Activated CD4-positive, alpha-beta memory T cell treated with anti-CD3 and anti-CD28 coated beads for 36 hours (primary cell): ENCODE measurements around the gene ISOC2. TPM values are rescaled to one million over a fixed set of nuclear protein-coding genes. Genes with fewer than 3 reads are reported as not detected.
A peak's percentile ranks its signal among the peaks of the same experiment; 100 is the strongest.

Source experiments
- CTCF ChIA-PET: fragments of 350-600 bp; sonication (Branson Sonifier 250); formaldehyde crosslinking; loops from one replicate; lab custom pipeline; 2021; ENCODE audit warnings: antibody characterized with exemption, inconsistent platforms; lab: Charles Lee
- POLR2A ChIA-PET: fragments of 350-600 bp; sonication (Branson Sonifier 250); formaldehyde crosslinking; loops from one replicate; lab custom pipeline; 2021; ENCODE audit warnings: antibody characterized with exemption; lab: Charles Lee
- DNase-seq: peaks from one replicate; pipeline ENCODE4 v3.0.0-alpha.2; 2020
- H3K27ac Mint-ChIP-seq: one replicate; pipeline ENCODE4 v1.8.0; 2021; ENCODE audit warnings: mixed read lengths
- H3K27me3 Mint-ChIP-seq: one replicate; pipeline ENCODE4 v1.8.0; 2021; ENCODE audit warnings: mixed read lengths
- H3K36me3 Mint-ChIP-seq: one replicate; pipeline ENCODE4 v1.8.0; 2021; ENCODE audit warnings: mixed read lengths
- H3K4me1 Mint-ChIP-seq: one replicate; pipeline ENCODE4 v1.8.0; 2021; ENCODE audit warnings: low read depth, mixed read lengths
- H3K4me3 Mint-ChIP-seq: one replicate; pipeline ENCODE4 v1.8.0; 2021; ENCODE audit warnings: mild to moderate bottlenecking, mixed read lengths
- H3K9me3 Mint-ChIP-seq: one replicate; pipeline ENCODE4 v1.8.0; 2021; ENCODE audit warnings: mixed read lengths
- intact Hi-C: fragments of 100-400 bp; cut with micrococcal nuclease; formaldehyde crosslinking; loops from one replicate; pipeline ENCODE4 v1.15.1; 2023
- total RNA-seq, 2 experiments: library from RNA; stranded (reverse); gene quantifications; one replicate each; pipeline ENCODE4 v1.2.3, GENCODE V29; 2021

Gene ISOC2
- total RNA-seq, 2 experiments from 2014 or later, result 24.6 to 24.7 TPM

DNA sequence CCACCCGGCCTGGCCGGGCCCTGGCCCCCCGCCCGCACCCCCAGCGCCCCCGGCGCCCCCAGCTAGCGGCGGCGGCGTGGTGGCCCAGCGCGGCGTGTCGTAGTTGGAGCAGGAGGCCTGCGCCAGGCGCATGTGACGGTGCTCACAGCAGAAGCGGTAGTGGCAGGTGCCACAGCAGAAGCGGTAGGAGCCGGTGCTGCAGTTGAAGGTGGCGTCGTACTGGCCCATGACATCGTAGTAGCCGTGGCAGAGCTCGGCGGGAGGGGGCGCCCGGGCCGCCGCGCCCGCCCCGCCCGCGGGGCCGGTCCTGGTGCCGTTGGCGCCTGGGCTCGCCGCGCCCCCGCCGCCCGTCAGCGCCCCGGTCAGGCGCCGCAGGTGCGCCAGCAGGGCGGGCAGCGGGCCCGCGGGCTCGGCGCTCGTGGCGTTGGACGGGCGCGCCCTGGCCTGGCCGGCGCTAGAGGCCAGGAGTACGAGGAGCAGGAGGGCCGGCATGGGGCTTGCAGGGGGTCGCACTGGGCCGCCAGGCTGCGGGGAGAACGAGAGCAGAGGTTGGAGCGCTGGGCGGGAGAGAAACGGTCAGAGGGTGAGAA lies 19.0 kb downstream of the ISOC2 start:
- CTCF ChIA-PET, result no interaction called here
- peaks cover 67% of the 10 kb centered on the region for H3K27me3 Mint-ChIP-seq
- H3K4me1 Mint-ChIP-seq, result peaks cover 14% of the 10 kb centered on the region
- no peak overlapping the region for H3K27ac Mint-ChIP-seq
- POLR2A ChIA-PET, result no interaction called here
- DNase-seq, result no peak
- intact Hi-C loops, result no loop called here
- H3K4me3 Mint-ChIP-seq, result no peak overlapping the region
- H3K9me3 Mint-ChIP-seq, result no peaks in the 10 kb centered on the region
- no peaks in the 10 kb centered on the region for H3K36me3 Mint-ChIP-seq

DNA sequence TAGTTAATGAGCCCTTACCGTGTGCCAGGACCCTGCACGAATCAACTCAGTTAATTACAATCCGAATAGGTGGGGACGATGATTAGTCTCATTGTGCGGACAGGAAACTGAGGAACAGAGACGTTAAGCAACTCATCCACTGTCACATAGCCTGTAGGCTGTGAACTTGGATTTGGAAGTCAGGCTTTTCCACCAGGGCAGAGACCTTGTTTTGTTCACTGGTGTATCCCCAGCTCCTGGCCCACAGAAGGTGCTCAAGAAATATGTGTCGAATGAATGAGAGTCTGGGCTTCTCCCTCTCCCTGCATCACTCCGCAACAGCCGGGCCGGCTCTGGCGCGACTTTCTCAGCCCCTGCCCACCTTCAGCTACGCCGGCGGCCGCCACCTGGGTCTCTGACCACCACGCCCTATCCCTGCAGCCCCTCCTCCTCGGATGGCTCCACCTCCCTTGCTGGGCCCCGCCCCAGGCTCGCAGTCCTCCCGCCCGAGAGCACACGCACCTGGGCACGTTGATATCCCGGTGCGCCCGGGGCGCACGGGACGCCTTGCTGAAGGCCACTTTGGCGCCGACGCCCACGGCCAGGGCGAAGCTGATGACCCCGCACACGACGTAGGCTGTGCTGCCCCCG lies 19.6 kb downstream of the ISOC2 start:
- Mint-ChIP-seq H3K36me3 (no peaks in the 10 kb centered on the region), H3K4me3 (no peak overlapping the region), H3K27ac (no peak overlapping the region), H3K4me1 (peaks cover 14% of the 10 kb centered on the region), H3K27me3 (peaks cover 74% of the 10 kb centered on the region), H3K9me3 (no peaks in the 10 kb centered on the region)
- ChIA-PET POLR2A (no interaction called here), CTCF (no interaction called here)
- DNase-seq, result no peak
- intact Hi-C loops, result no loop called here

DNA sequence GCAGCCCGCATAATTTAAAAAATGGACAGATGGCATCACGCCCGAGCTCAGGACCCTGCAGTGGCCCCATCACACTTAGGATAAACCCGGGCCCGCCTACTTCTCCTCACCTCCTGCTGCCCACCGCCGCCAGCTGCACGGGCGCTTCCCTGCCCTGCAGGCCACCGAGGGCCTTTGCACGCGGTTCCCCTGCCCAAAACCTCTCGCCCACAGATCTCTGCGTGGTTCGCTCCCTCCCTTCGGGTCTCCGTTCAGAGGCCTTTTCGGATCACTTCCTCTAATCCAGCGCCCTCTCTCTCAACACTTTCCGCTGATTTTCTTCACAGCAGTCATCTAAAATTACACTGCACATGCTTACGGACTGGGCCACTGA lies 20.1 kb downstream of the ISOC2 start:
- Mint-ChIP-seq H3K36me3 (no peaks in the 10 kb centered on the region), H3K27ac (no peak overlapping the region), H3K27me3 (peaks cover 77% of the 10 kb centered on the region), H3K9me3 (no peaks in the 10 kb centered on the region), H3K4me3 (no peak overlapping the region), H3K4me1 (peaks cover 14% of the 10 kb centered on the region)
- no peak for DNase-seq
- intact Hi-C loops, result no loop called here
- ChIA-PET POLR2A (no interaction called here), CTCF (no interaction called here)

DNA sequence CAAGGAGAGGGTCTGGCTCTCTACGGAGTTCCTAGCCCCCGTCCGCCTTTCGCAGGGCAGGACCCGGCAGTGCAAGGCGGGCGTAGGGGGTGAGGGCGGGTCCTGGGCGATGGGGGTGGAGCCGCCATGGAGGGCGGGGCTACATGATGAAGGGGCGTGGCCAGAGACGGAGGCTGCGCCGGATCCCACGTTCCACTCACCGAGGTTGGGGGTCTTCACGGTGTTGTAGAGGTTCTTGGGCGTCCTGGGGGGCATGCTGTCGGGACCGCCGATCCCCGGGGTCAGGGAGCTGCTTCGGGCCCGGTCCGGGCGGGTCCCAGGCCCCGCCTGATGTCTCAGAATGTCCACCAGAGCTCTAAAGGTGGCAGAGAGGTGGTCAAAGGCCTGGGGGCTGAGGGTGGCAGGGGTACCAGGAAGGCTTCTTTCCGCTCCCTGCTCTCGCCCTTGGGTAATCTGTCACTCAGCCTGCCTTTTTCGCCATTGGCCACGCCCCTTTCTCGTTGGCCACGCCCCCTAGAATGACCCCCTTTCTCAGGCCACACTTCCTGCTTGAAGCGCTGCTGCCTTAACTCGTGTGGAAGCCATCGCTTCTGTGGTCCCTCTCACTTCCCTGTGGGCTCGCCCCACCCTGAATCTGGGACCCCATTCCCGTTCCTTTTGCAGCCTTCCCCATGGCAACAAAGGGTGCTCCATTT lies 20.9 kb downstream of the ISOC2 start:
- ChIA-PET CTCF (no interaction called here), POLR2A (no interaction called here)
- peak; percentile 31 for DNase-seq
- Mint-ChIP-seq H3K27ac (no peak overlapping the region), H3K9me3 (no peaks in the 10 kb centered on the region), H3K4me3 (no peak overlapping the region), H3K36me3 (no peaks in the 10 kb centered on the region), H3K27me3 (peaks cover 73% of the 10 kb centered on the region), H3K4me1 (peaks cover 14% of the 10 kb centered on the region)
- intact Hi-C loops, result no loop called here

DNA sequence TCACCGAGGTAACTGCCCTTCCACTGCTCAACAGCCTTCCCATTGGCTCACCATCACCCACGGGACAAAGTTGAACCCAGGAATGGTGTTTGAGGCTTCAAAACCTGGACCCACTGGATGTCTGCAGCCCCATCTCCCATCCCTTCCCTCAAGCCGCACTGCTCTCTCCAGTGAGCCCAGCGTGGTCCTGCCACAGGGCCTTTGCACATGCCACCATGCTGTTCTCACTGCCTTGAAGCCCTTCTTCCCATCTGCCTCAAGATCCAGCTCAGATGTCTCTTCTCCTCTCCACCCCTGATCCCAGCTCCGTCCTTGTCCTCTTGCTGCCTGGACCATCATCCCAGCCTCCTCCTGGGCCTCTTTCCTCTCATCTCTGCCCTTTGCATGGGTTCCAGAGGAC lies 22.4 kb downstream of the ISOC2 start:
- intact Hi-C loops, result no loop called here
- no peak for DNase-seq
- Mint-ChIP-seq H3K4me3 (no peak overlapping the region), H3K27me3 (peaks cover 60% of the 10 kb centered on the region), H3K36me3 (no peaks in the 10 kb centered on the region), H3K4me1 (peaks cover 14% of the 10 kb centered on the region), H3K27ac (no peak overlapping the region), H3K9me3 (no peaks in the 10 kb centered on the region)
- ChIA-PET CTCF (interaction anchor here (1.1 kb wide), 1 partner anchor 15 kb away, joined by 3 read pairs; no protein-coding TSS in a partner anchor), POLR2A (no interaction called here)

DNA sequence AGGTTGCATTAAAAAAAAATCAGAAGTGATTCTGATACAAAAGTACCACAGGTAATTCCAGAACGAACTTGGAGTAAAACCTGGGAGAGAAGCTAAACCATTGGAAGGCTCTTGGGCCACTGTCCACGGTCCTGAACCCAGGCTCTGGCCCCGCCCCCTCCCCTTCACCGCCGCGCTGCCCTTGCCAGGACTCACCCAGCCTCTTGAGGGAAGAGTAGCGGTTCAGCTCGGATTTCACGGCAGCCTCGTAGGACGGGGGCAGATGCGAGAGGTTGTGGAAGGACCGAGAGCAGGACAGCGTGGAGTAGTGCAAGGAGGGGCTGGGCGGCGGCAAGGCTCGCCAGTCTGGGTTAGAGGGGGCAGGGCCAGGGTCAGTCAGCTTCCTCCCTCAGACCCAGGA lies 24.0 kb downstream of the ISOC2 start:
- no peak overlapping the region for H3K4me3 Mint-ChIP-seq
- H3K27ac Mint-ChIP-seq, result no peak overlapping the region
- H3K27me3 Mint-ChIP-seq, result peaks cover 52% of the 10 kb centered on the region
- CTCF ChIA-PET, result interaction anchor here (0.6 kb wide), 1 partner anchor 101 kb away, joined by 3 read pairs; no protein-coding TSS in a partner anchor
- no peaks in the 10 kb centered on the region for H3K9me3 Mint-ChIP-seq
- H3K4me1 Mint-ChIP-seq, result peaks cover 13% of the 10 kb centered on the region
- peak; percentile 49 for DNase-seq
- intact Hi-C loops, result no loop called here
- H3K36me3 Mint-ChIP-seq, result no peaks in the 10 kb centered on the region
- POLR2A ChIA-PET, result no interaction called here

DNA sequence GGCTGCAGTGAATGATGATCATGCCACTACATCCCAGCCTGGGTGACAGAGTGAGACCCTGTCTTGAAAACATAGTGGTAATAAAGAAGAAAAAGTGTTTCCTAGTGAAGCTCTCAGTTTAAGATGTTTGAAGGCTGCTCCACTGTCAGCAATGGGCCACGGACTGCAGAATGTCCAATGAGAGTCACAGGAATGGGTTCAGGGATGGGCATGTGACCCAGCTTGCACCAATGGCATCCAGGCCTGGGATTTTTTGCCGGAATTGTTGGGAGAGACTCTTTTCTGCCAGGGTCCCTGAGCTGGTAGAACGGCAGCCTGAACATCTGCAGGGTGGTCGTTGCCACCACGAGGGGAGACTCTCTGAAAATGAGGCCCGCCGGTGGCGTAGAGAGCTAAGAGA lies 24.6 kb downstream of the ISOC2 start:
- intact Hi-C loops, result no loop called here
- Mint-ChIP-seq H3K9me3 (no peaks in the 10 kb centered on the region), H3K36me3 (no peaks in the 10 kb centered on the region), H3K27ac (no peak overlapping the region), H3K27me3 (peaks cover 53% of the 10 kb centered on the region), H3K4me1 (peaks cover 12% of the 10 kb centered on the region), H3K4me3 (no peak overlapping the region)
- CTCF ChIA-PET, result interaction anchor here (0.6 to 0.7 kb wide), 3 partner anchors 18 to 100 kb away, joined by 3 to 5 read pairs (median 3); no protein-coding TSS in a partner anchor
- POLR2A ChIA-PET, result no interaction called here
- DNase-seq, result no peak

DNA sequence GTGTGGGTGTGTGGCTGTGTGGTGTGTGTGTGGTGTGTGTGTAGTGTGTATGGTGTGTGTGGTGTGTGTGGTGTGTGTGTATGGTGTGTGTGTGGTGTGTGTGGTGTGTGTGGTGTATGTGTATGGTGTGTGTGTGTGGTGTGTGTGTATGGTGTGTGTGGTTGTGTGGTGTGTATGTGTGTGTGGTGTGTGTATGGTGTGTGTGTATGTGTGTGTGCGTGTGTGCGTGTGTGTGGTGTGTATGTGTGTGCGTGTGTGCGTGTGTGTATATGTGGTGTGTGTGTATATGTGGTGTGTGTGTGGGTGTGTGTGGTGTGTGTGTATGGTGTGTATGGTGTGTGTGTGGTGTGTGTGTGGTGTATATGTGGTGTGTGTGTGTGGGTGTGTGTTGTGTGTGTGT lies 26.4 kb downstream of the ISOC2 start:
- H3K4me3 Mint-ChIP-seq, result no peak overlapping the region
- DNase-seq, result no peak
- no peaks in the 10 kb centered on the region for H3K9me3 Mint-ChIP-seq
- CTCF ChIA-PET, result no interaction called here
- peaks cover 51% of the 10 kb centered on the region for H3K27me3 Mint-ChIP-seq
- intact Hi-C loops, result no loop called here
- H3K4me1 Mint-ChIP-seq, result no peaks in the 10 kb centered on the region
- H3K27ac Mint-ChIP-seq, result no peak overlapping the region
- POLR2A ChIA-PET, result no interaction called here
- H3K36me3 Mint-ChIP-seq, result no peaks in the 10 kb centered on the region

DNA sequence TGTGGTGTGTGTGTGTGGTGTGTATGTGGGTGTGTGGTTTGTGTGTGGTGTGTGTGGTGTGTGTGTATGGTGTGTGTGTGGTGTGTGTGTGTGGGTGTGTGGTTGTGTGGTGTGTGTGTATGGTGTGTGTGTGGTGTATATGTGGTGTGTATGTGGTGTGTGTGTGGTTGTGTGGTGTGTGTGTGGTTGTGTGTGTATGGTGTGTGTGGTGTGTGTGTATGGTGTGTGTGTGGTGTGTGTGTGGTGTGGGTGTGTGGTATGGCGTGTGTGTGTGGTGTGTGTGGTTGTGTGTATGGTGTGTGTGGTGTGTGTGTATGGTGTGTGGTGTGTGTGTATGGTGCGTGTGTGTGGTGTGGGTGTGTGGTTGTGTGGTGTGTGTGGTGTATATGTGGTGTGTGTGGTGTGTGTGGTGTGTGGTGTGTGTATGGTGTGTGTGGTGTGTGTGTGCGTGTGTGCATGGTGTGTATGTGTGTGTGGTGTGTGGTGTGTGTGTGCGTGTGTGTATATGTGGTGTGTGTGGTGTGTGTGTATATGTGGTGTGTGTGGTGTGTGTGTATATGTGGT lies 27.0 kb downstream of the ISOC2 start:
- no peak for DNase-seq
- peaks cover 48% of the 10 kb centered on the region for H3K27me3 Mint-ChIP-seq
- H3K9me3 Mint-ChIP-seq, result no peaks in the 10 kb centered on the region
- ChIA-PET POLR2A (no interaction called here), CTCF (no interaction called here)
- H3K4me3 Mint-ChIP-seq, result no peak overlapping the region
- no peak overlapping the region for H3K27ac Mint-ChIP-seq
- H3K4me1 Mint-ChIP-seq, result no peaks in the 10 kb centered on the region
- H3K36me3 Mint-ChIP-seq, result no peaks in the 10 kb centered on the region
- intact Hi-C loops, result no loop called here

DNA sequence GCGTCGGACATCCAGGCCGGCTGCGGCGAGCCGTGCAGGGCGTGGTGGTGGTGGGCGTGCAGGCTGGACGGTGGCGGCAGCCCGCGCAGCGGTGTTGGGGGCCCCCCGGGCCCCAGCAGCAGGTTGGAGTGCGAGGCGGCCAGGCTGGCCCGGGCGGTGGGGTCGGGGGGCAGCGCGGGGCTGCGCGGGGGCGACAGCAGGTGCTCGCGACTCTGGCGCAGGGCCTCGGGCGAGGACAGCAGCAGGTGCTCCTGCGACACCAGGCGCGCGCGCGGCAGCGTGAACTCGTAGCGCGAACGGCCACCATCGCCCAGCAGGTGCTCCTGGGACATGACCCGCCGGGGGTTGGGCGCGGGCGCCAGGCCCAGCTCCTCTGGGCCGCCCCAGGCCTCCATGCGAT lies 28.1 kb downstream of the ISOC2 start:
- CTCF ChIA-PET, result no interaction called here
- no peak for DNase-seq
- peaks cover 44% of the 10 kb centered on the region for H3K27me3 Mint-ChIP-seq
- intact Hi-C loops, result no loop called here
- H3K4me1 Mint-ChIP-seq, result no peaks in the 10 kb centered on the region
- no peak overlapping the region for H3K4me3 Mint-ChIP-seq
- POLR2A ChIA-PET, result no interaction called here
- H3K36me3 Mint-ChIP-seq, result no peaks in the 10 kb centered on the region
- no peaks in the 10 kb centered on the region for H3K9me3 Mint-ChIP-seq
- no peak overlapping the region for H3K27ac Mint-ChIP-seq

DNA sequence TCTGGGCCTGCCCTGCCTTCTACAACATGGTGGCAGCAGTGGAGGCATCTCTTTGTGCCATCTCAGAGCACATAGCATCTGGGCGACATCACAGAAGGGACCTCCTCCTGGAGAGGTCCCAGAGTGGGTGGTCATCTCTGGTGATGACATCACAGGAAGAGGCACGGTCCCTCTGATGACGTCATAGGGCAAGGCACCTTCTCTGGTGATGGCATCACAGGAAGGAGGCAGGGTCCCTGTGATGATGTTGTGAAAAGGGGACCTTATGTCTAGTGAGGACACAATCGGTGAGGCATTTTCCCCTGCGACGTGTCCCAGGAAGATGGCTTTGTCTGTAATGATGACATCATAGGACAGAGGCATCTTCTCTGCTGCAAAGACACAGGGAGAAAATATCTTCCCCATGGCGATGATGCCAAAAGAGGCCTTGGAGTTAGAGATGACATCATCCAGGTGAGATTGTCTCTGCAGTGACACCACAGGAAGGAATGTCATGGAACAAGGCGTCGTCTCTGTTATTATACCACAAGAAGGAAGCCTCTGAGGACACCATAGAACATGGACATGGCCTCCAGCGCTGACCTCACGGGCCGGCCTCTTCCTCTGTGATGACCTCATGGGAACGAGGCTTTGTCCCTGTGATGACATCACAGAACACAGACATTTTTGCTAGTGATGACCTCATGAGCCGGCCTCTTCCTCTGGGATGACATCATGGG lies 29.0 kb downstream of the ISOC2 start:
- Mint-ChIP-seq H3K4me3 (no peak overlapping the region), H3K4me1 (no peaks in the 10 kb centered on the region), H3K36me3 (no peaks in the 10 kb centered on the region), H3K27me3 (peaks cover 39% of the 10 kb centered on the region), H3K9me3 (no peaks in the 10 kb centered on the region), H3K27ac (no peak overlapping the region)
- DNase-seq, result no peak
- intact Hi-C loops, result no loop called here
- CTCF ChIA-PET, result no interaction called here
- POLR2A ChIA-PET, result no interaction called here

DNA sequence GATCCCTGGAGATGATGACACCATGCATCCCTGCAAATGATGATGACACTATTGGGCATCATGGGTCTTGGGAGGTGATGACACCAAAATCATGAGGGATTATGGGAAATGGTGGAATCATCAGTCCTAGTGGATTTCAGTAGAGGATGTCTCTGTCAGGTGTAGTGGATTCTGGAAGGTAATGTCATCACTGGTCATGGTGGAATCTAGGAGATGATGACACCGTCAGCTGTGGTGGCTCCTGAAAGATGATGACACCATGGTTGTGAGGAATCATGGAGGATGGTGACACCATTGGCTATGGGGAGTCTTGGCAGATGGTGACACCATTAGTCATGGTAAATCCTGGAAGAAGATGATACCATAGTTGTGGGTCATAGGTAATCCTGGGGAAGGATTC lies 30.3 kb downstream of the ISOC2 start:
- Mint-ChIP-seq H3K27ac (no peak overlapping the region), H3K4me3 (no peak overlapping the region), H3K9me3 (no peaks in the 10 kb centered on the region), H3K27me3 (peaks cover 31% of the 10 kb centered on the region), H3K36me3 (no peaks in the 10 kb centered on the region), H3K4me1 (no peaks in the 10 kb centered on the region)
- ChIA-PET CTCF (no interaction called here), POLR2A (no interaction called here)
- no peak for DNase-seq
- intact Hi-C loops, result no loop called here
